ENCODE measurements around the gene RAD21L1. TPM values are rescaled to one million over a fixed set of nuclear protein-coding genes. Genes with fewer than 3 reads are reported as not detected.

Gene RAD21L1
- total and polyA plus RNA-seq, 2 donors (not counting 1 experiment from before 2014, with no cell fraction given), result 0.16 to 0.50 TPM

Other genes starting within 250 kb of the RAD21L1 start
- not detected in 2 replicates for gene RSPO4, start 223.7 kb upstream of the RAD21L1 start, total RNA-seq
- not detected in 2 replicates for gene RSPO4, start 223.7 kb upstream of the RAD21L1 start, polyA plus RNA-seq
- gene PSMF1, start 107.4 kb upstream of the RAD21L1 start, total RNA-seq, result 16.4 and 26.4 TPM in 2 replicates
- 141 and 169 TPM in 2 replicates for gene PSMF1, start 107.4 kb upstream of the RAD21L1 start, polyA plus RNA-seq
- not detected in 2 replicates for gene TMEM74B, start 41.1 kb upstream of the RAD21L1 start, total RNA-seq
- gene TMEM74B, start 41.1 kb upstream of the RAD21L1 start, polyA plus RNA-seq, result not detected in 2 replicates
- under 0.01 TPM in 1 of 2 replicates, not detected in the other for gene C20orf202, start 22.6 kb upstream of the RAD21L1 start, total RNA-seq
- not detected in 2 replicates for gene C20orf202, start 22.6 kb upstream of the RAD21L1 start, polyA plus RNA-seq
- 9.5 and 18.5 TPM in 2 replicates for gene SNPH, start 40.2 kb downstream of the RAD21L1 start, total RNA-seq
- 0.85 and 1.3 TPM in 2 replicates for gene SNPH, start 40.2 kb downstream of the RAD21L1 start, polyA plus RNA-seq
- 1.8 and 2.1 TPM in 2 replicates for gene SDCBP2, start 103.1 kb downstream of the RAD21L1 start, total RNA-seq
- gene SDCBP2, start 103.1 kb downstream of the RAD21L1 start, polyA plus RNA-seq, result 0.78 and 1.2 TPM in 2 replicates
- gene FKBP1A, start 167.0 kb downstream of the RAD21L1 start, total RNA-seq, result 71.4 and 120 TPM in 2 replicates
- 440 and 556 TPM in 2 replicates for gene FKBP1A, start 167.0 kb downstream of the RAD21L1 start, polyA plus RNA-seq
- gene NSFL1C, start 240.8 kb downstream of the RAD21L1 start, total RNA-seq, result 14.4 and 17.8 TPM in 2 replicates
- gene NSFL1C, start 240.8 kb downstream of the RAD21L1 start, polyA plus RNA-seq, result 24.3 and 32.1 TPM in 2 replicates

Measured in fibroblast of lung (primary cell).